GM12865 (cell line): ENCODE measurements around the gene SORCS2.

ENCODE experiments used
- DNase-seq: peaks from one replicate; pipeline ENCODE4 v3.0.0; 2010; ENCODE audit warnings: low read depth
- H3K4me3 ChIP-seq: 2 replicates; pipeline ENCODE4 v1.5.1; 2011; ENCODE audit warnings: mild to moderate bottlenecking, low read depth, low read length, control low read depth
- CTCF ChIP-seq: IDR thresholded peaks from 2 replicates; pipeline ENCODE4 v1.5.1; 2011; ENCODE audit warnings: low read length, control low read depth, low read depth, inconsistent platforms; ENCODE audit not compliant: insufficient read depth; ENCODE audit errors: missing control alignments

Gene SORCS2

GRCh38 chr4:7241597-7242125 lies 49.3 kb downstream of the SORCS2 start:
- no peak overlapping the region for H3K4me3 ChIP-seq
- TF ChIP-seq CTCF = no peak
- DNase-seq = no peak

GRCh38 chr4:7242766-7243165 lies 50.4 kb downstream of the SORCS2 start:
- no peak for TF ChIP-seq CTCF
- DNase-seq = no peak
- H3K4me3 ChIP-seq = no peak overlapping the region

- TF ChIP-seq CTCF = no peak
- DNase-seq = no peak
- H3K4me3 ChIP-seq = no peak overlapping the region
Observed at GRCh38 chr4:7243609-7244330, 51.4 kb downstream of the SORCS2 start.

- TF ChIP-seq CTCF = no peak
- H3K4me3 ChIP-seq = no peak overlapping the region
- DNase-seq = no peak
Observed at GRCh38 chr4:7244331-7244665, 52.0 kb downstream of the SORCS2 start.

DNA sequence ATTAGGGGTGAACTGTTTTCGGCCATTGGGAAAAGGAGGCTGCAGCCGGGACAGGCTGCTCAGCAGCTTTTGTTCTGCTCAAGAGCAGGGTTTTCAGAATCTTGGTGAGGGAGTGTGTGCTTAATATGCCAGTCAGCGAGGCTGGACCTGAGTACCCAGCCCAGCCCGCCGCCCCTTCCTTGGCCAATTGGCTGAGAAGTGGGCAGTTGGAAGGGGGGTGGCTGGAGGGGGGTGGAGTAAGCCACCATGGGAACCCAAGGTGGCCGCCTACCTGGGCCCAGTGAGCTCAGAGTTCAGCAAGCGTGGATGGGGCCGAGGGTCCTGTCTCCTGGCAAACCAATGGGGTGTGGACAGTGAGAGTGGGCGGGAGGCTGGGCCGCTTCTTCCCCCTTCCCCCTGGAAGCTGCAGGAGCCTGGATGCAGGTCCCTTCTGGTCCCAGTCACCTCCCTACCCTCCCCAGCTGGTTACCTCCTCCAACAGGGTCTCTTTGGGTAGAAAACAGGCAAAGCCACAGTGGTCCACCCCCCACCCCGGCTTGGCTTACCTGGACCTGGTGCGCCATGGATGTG lies 52.5 kb downstream of the SORCS2 start:
- TF ChIP-seq CTCF = no peak
- DNase-seq = no peak
- no peak overlapping the region for H3K4me3 ChIP-seq

- TF ChIP-seq CTCF = no peak
- DNase-seq = no peak
- no peak overlapping the region for H3K4me3 ChIP-seq
Observed at GRCh38 chr4:7247521-7247920, 55.2 kb downstream of the SORCS2 start.
